Nephron (organoid): Measurements from ENCODE around the gene RIMKLB.
"Not testable (repeated sequence)": the region's sequence is repeated elsewhere in the genome, so short reads cannot be mapped to it uniquely, and the experiment has no call there.

Experiments used
- H3K27ac Mint-ChIP-seq, 3 experiments: 2 replicates each; pipeline ENCODE4 v1.8.0; 2020; ENCODE audit warnings: mixed read lengths in 3 of 3, mild to moderate bottlenecking in 2 of 3, moderate library complexity in 1 of 3
- H3K27me3 Mint-ChIP-seq: 2 replicates; pipeline ENCODE4 v1.8.0; 2021; ENCODE audit warnings: low read depth, mild to moderate bottlenecking, moderate library complexity, mixed read lengths
- H3K36me3 Mint-ChIP-seq: 2 replicates; pipeline ENCODE4 v1.8.0; 2020; ENCODE audit warnings: low read depth, mixed read lengths
- H3K4me1 Mint-ChIP-seq: 2 replicates; pipeline ENCODE4 v1.8.0; 2020; ENCODE audit warnings: mixed read lengths
- H3K4me3 Mint-ChIP-seq, 3 experiments: 2 replicates each; pipeline ENCODE4 v1.8.0; 2020; ENCODE audit warnings: mild to moderate bottlenecking in 3 of 3, mixed read lengths in 3 of 3, moderate library complexity in 2 of 3
- H3K9me3 Mint-ChIP-seq: 2 replicates; pipeline ENCODE4 v1.8.0; 2020; ENCODE audit warnings: mixed read lengths
- CTCF ChIP-seq, 3 experiments: fragments of 200-600 bp; sonication (generic); IDR thresholded peaks; one replicate each; pipeline ENCODE4 v1.5.0; 2021; ENCODE audit warnings: antibody characterized with exemption in 3 of 3; ENCODE audit not compliant: unreplicated experiment in 3 of 3

Gene RIMKLB

GRCh38 chr12:8817856-8818255 is 120.1 kb downstream of the RIMKLB start:
- Mint-ChIP-seq H3K4me3 (no peak overlapping the region), H3K9me3 (no peaks in the 10 kb centered on the region), H3K27ac (no peak overlapping the region), H3K36me3 (no peaks in the 10 kb centered on the region), H3K27me3 (no peaks in the 10 kb centered on the region), H3K4me1 (no peaks in the 10 kb centered on the region)
- no peak for TF ChIP-seq CTCF (IDR thresholded peaks at IDR 0.05; ENCODE audit: unreplicated experiment in 3 of 3)

GRCh38 chr12:8818526-8818925 is 120.7 kb downstream of the RIMKLB start:
- no peaks in the 10 kb centered on the region for H3K9me3 Mint-ChIP-seq
- H3K4me1 Mint-ChIP-seq = no peaks in the 10 kb centered on the region
- H3K36me3 Mint-ChIP-seq = no peaks in the 10 kb centered on the region
- TF ChIP-seq CTCF (IDR thresholded peaks at IDR 0.05; ENCODE audit: unreplicated experiment in 3 of 3) = no peak
- no peak overlapping the region for H3K27ac Mint-ChIP-seq
- no peak overlapping the region for H3K4me3 Mint-ChIP-seq
- H3K27me3 Mint-ChIP-seq = no peaks in the 10 kb centered on the region

- TF ChIP-seq CTCF (IDR thresholded peaks at IDR 0.05; ENCODE audit: unreplicated experiment in 3 of 3) = no peak
- no peaks in the 10 kb centered on the region for H3K36me3 Mint-ChIP-seq
- no peak overlapping the region for H3K27ac Mint-ChIP-seq
- no peaks in the 10 kb centered on the region for H3K27me3 Mint-ChIP-seq
- H3K9me3 Mint-ChIP-seq = no peaks in the 10 kb centered on the region
- H3K4me1 Mint-ChIP-seq = no peaks in the 10 kb centered on the region
- no peak overlapping the region for H3K4me3 Mint-ChIP-seq
These were observed 121.8 kb downstream of the RIMKLB start for GRCh38 chr12:8819666-8819980.

DNA sequence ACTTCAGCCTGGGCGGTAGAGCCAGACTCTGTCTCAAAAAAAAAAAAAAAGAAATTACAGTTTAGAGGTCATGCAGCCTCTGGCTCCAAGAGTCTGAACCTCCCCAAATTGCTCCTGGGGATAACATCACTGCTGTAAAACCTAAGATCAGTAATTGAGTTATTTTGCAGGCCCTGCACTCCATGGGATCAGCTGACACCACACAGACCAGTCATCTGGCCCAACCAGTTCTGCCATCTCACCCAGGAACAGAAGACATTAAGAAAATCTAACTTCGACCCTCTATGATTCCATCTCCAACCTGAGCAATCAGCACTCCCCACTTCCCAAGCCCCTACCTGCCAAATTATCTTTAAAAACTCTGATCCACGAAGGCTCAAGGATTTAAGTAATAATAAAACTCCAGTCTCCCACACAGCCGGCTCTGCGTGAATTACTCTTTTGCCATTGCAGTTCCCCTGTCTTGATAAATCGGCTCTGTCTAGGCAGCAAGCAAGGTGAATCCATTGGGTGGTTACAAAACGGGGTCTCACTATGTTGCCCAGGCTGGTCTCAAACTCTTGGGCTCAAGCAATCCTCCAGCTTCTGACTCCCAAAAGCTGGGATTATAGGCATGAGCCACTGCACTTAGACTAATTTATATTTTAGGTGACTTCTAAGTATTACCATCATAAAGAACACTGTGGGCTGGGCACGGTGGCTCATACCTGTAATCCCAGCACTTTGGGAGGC is 123.1 kb downstream of the RIMKLB start:
- not testable (repeated sequence) for H3K27ac Mint-ChIP-seq, H3K4me3 Mint-ChIP-seq, H3K9me3 Mint-ChIP-seq, H3K36me3 Mint-ChIP-seq, H3K4me1 Mint-ChIP-seq, H3K27me3 Mint-ChIP-seq

DNA sequence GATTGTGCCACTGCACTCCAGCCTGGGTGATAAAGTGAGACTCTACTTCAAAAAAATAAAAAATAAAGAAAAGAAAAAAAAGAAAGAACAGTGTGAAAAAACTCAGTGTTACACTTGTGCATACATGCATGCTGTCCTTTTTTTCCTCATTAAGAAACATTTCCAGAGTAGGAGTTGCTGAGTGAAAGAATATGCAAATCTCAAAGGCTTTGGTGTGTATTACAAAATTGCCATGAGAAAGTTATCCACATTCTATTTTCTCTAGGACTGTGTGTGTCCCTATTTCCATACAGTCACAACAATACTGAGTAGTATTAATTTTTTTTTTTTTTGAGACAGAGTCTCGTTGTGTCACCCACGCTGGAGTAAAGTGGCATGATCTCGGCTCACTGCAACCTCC is 123.8 kb downstream of the RIMKLB start:
- H3K27me3 Mint-ChIP-seq = no peaks in the 10 kb centered on the region
- no peak overlapping the region for H3K27ac Mint-ChIP-seq
- H3K36me3 Mint-ChIP-seq = no peaks in the 10 kb centered on the region
- no peak for TF ChIP-seq CTCF (IDR thresholded peaks at IDR 0.05; ENCODE audit: unreplicated experiment in 3 of 3)
- no peaks in the 10 kb centered on the region for H3K4me1 Mint-ChIP-seq
- H3K4me3 Mint-ChIP-seq = no peak overlapping the region
- peaks cover 5% of the 10 kb centered on the region for H3K9me3 Mint-ChIP-seq

- H3K36me3 Mint-ChIP-seq = no peaks in the 10 kb centered on the region
- H3K4me1 Mint-ChIP-seq = no peaks in the 10 kb centered on the region
- H3K27me3 Mint-ChIP-seq = no peaks in the 10 kb centered on the region
- no peak within 1 kb of the TSS for H3K27ac Mint-ChIP-seq
- H3K4me3 Mint-ChIP-seq = no peak within 1 kb of the TSS
- H3K9me3 Mint-ChIP-seq = peaks cover 8% of the 10 kb centered on the region
- TF ChIP-seq CTCF (IDR thresholded peaks at IDR 0.05; ENCODE audit: unreplicated experiment in 3 of 3) = no peak
These were observed 124.5 kb downstream of the RIMKLB start, which contains the start of gene A2ML1 for GRCh38 chr12:8822298-8822697. Gene A2ML1 (plus strand): TSS chr12:8822621. CDS start chr12:8822652, 31 bp downstream.
